OCI-LY7 (cell line): ENCODE data around the gene FRMPD4. TPM values are rescaled to one million over a fixed set of nuclear protein-coding genes. Genes with fewer than 3 reads are reported as not detected.

Source experiments
- BruUV-seq: library from RNA; stranded (reverse); fragments of 400-500 nt; replicated peaks from 2 replicates; lab custom pipeline; 2021; lab: Mats Ljungman, UMichigan
- CTCF ChIA-PET: fragments of 300-600 bp; sonication (Branson Sonifier 250); formaldehyde crosslinking; loops from one replicate; lab custom pipeline; 2022; ENCODE audit warnings: antibody characterized with exemption; ENCODE audit not compliant: unreplicated experiment; lab: Charles Lee
- POLR2A ChIA-PET: fragments of 300-600 bp; sonication (Branson Sonifier 250); formaldehyde crosslinking; loops from one replicate; lab custom pipeline; 2022; ENCODE audit warnings: antibody characterized with exemption; lab: Charles Lee
- DNase-seq: peaks from one replicate; pipeline ENCODE4 v3.0.0-alpha.2; 2015; ENCODE audit warnings: low spot score
- H2AFZ ChIP-seq: fragments of 200-600 bp; sonication (generic), shearing (Covaris generic); 2 replicates; pipeline ENCODE4 v1.6.1; 2014; ENCODE audit warnings: mild to moderate bottlenecking, antibody characterized with exemption, low read length, moderate library complexity
- H3K27ac ChIP-seq: fragments of 200-600 bp; sonication (generic); 2 replicates; pipeline ENCODE4 v1.5.1; 2014; ENCODE audit warnings: mixed run types, low read depth, mild to moderate bottlenecking, moderate library complexity, low read length, inconsistent platforms; ENCODE audit not compliant: poor library complexity, severe bottlenecking
- H3K36me3 ChIP-seq: fragments of 200-600 bp; sonication (generic); 2 replicates; pipeline ENCODE4 v1.6.1; 2014; ENCODE audit warnings: mild to moderate bottlenecking, antibody characterized with exemption, low read length, moderate library complexity, mixed read lengths; ENCODE audit not compliant: insufficient read depth
- H3K4me1 ChIP-seq: fragments of 200-600 bp; sonication (generic); 2 replicates; pipeline ENCODE4 v1.5.1; 2014; ENCODE audit warnings: mild to moderate bottlenecking, low read length; ENCODE audit not compliant: insufficient read depth, poor library complexity, severe bottlenecking
- H3K4me2 ChIP-seq: fragments of 200-600 bp; sonication (generic); 2 replicates; pipeline ENCODE4 v1.6.1; 2014; ENCODE audit warnings: mild to moderate bottlenecking, low read length
- H3K4me3 ChIP-seq: fragments of 200-600 bp; sonication (generic); 2 replicates; pipeline ENCODE4 v1.5.1; 2014; ENCODE audit warnings: mild to moderate bottlenecking, low read depth, low read length; ENCODE audit not compliant: poor library complexity, severe bottlenecking
- H3K79me2 ChIP-seq: fragments of 200-600 bp; sonication (generic); 2 replicates; pipeline ENCODE4 v1.6.1; 2016; ENCODE audit warnings: low read depth, mild to moderate bottlenecking, low read length, moderate library complexity, mixed read lengths; ENCODE audit not compliant: insufficient read depth
- H3K9me2 ChIP-seq: fragments of 200-600 bp; sonication (generic); 2 replicates; pipeline ENCODE4 v1.6.1; 2016; ENCODE audit warnings: mild to moderate bottlenecking, low read length, mixed read lengths; ENCODE audit not compliant: insufficient read depth
- H3K9me3 ChIP-seq: fragments of 200-600 bp; sonication (generic); 2 replicates; pipeline ENCODE4 v1.6.1; 2014; ENCODE audit warnings: mild to moderate bottlenecking, mixed run types, low read length, mixed read lengths
- H4K20me1 ChIP-seq: fragments of 200-600 bp; sonication (generic); 2 replicates; pipeline ENCODE4 v1.6.1; 2014; ENCODE audit warnings: mild to moderate bottlenecking, antibody characterized with exemption, low read length, moderate library complexity, mixed read lengths; ENCODE audit not compliant: insufficient read depth
- EZH2phosphoT487 ChIP-seq: fragments of 200-600 bp; sonication (generic); IDR thresholded peaks from 2 replicates; pipeline ENCODE4 v1.6.1; 2018; ENCODE audit warnings: low read depth, borderline replicate concordance, mild to moderate bottlenecking, mixed run types, antibody characterized with exemption, low read length, moderate library complexity, mixed read lengths
- intact Hi-C: fragments of 100-400 bp; cut with micrococcal nuclease; formaldehyde crosslinking; loops from one replicate; pipeline ENCODE4 v1.10.0; 2022; ENCODE audit not compliant: unreplicated experiment
- total RNA-seq, 2 experiments: library from RNA; depleted of rRNA in 1 of 2; stranded (reverse); fragments of >200 nt in 1 of 2; shearing (Covaris generic) in 1 of 2; gene quantifications; 2 replicates each; pipeline ENCODE4 v1.2.3, GENCODE V29; 2014 to 2022
- TF ChIP-seq, protein P1 (sequence below): fragments of 200-600 bp; sonication (generic); conservative IDR thresholded peaks from 2 replicates; pipeline ENCODE4 v1.5.1; 2014; ENCODE audit warnings: mild to moderate bottlenecking, antibody characterized with exemption, low read length, moderate library complexity, mixed read lengths

Gene FRMPD4
- total RNA-seq, 2 experiments from 2014 or later = not detected

DNA sequence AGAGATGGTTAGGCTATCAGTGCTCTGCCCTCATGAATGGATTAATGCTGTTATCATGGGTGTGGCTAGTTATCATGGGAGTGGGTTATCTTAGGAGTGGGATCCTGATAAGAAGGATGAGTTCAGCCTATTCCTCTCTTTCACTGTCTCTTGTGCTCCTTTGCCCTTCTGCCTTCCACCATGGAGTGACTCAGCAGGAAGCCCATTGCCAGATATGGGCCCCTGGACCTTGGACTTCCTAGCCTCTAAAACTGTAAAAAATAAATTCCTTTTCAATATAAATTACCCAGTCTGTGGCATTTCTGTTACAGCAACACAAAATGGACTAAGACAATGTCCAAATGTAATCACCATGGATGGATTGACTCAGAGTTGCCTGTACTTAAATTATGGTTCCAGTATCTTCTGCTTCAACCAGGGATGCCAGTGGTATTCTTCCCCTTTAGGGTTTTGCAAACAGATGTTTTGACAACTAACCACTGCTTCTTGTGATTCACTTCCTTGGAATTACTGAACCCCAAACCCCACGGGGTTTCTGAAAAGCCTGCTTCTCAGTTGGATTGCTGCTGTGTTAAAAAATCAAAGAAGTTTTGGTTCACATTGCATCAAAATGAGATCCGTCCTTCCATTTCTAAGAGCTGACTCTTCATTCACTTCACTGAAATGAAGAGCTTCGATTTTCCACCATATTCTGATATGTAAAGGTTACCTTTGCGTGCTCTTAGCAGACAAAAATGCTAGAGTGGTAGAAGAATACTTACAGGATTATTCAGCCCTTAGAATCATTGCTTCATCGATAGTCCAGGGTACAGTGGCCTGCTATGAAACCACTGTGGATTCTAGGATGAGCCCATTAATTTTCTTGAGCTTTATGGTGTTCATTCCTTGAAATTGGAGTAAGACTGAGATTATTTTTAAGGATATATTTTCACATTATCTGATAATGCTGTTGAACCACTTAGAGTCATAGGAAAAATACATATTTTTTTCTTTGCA is 107.7 kb downstream of the FRMPD4 start:
- Histone ChIP-seq H3K79me2 (no peaks in the 10 kb centered on the region), H3K27ac (no peak overlapping the region), H2AFZ (no peak overlapping the region), H3K9me2 (no peaks in the 10 kb centered on the region), H4K20me1 (no peaks in the 10 kb centered on the region), H3K4me2 (no peak overlapping the region), H3K9me3 (no peaks in the 10 kb centered on the region), H3K4me1 (no peaks in the 10 kb centered on the region), H3K4me3 (no peak overlapping the region), H3K36me3 (no peaks in the 10 kb centered on the region)
- TF ChIP-seq, protein P1, sequence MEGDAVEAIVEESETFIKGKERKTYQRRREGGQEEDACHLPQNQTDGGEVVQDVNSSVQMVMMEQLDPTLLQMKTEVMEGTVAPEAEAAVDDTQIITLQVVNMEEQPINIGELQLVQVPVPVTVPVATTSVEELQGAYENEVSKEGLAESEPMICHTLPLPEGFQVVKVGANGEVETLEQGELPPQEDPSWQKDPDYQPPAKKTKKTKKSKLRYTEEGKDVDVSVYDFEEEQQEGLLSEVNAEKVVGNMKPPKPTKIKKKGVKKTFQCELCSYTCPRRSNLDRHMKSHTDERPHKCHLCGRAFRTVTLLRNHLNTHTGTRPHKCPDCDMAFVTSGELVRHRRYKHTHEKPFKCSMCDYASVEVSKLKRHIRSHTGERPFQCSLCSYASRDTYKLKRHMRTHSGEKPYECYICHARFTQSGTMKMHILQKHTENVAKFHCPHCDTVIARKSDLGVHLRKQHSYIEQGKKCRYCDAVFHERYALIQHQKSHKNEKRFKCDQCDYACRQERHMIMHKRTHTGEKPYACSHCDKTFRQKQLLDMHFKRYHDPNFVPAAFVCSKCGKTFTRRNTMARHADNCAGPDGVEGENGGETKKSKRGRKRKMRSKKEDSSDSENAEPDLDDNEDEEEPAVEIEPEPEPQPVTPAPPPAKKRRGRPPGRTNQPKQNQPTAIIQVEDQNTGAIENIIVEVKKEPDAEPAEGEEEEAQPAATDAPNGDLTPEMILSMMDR = no peak
- no peak for TF ChIP-seq EZH2phosphoT487
- intact Hi-C loops = no loop called here
- BruUV-seq = no TSS peak
- POLR2A ChIA-PET = no interaction called here
- DNase-seq = no peak
- CTCF ChIA-PET = no interaction called here

DNA sequence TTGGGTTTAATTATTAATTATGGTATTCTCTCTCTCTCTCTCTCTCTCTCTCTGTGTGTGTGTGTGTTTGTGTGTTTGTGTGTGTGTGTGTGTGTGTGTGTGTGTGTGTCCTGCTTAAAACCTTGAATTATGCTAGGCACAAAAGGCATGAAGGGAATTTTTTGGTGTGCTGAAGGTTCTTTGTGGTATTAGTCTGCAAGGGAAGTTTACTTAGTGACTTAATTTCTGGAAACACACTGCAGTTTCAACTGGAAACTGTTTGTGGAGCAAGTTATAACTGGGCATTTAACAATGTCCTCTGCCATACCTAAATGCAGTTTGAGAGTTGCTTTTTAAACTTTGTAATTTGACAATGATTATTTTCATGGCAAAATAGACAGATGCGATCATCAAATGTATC is 111.7 kb downstream of the FRMPD4 start:
- CTCF ChIA-PET = no interaction called here
- no peaks in the 10 kb centered on the region for H4K20me1 ChIP-seq
- H3K9me2 ChIP-seq = no peaks in the 10 kb centered on the region
- intact Hi-C loops = no loop called here
- no peak overlapping the region for H3K27ac ChIP-seq
- H3K4me3 ChIP-seq = no peak overlapping the region
- DNase-seq = no peak
- POLR2A ChIA-PET = interaction anchor here (0.6 kb wide), 1 partner anchor 168 kb away, joined by 3 read pairs; no protein-coding TSS in a partner anchor
- no peaks in the 10 kb centered on the region for H3K4me1 ChIP-seq
- H3K36me3 ChIP-seq = no peaks in the 10 kb centered on the region
- H3K79me2 ChIP-seq = no peaks in the 10 kb centered on the region
- no TSS peak for BruUV-seq
- no peaks in the 10 kb centered on the region for H3K9me3 ChIP-seq
- H3K4me2 ChIP-seq = no peak overlapping the region
- TF ChIP-seq, protein P1 = no peak
- no peak for TF ChIP-seq EZH2phosphoT487
- H2AFZ ChIP-seq = no peak overlapping the region

DNA sequence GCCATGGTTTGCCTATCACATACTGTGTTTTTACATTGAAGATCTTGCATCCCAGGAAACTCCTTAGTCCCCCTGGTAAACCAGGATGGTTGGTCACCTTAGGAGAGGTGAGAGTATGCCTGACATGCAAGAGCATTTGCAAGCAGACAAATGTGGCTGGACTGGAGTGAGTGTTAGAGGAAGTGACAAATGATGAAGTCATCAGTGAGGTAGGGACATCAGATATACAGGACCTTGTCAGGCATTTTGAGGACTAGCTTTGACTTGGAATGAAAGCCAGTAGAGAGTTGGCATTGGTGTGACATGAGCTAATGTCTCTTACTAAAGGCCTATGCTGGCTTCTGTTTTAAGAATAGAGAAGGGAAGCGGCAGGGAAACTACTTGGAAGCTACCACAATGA is 124.9 kb downstream of the FRMPD4 start:
- TF ChIP-seq, protein P1 = no peak
- no peak for TF ChIP-seq EZH2phosphoT487
- Histone ChIP-seq H3K79me2 (no peaks in the 10 kb centered on the region), H3K36me3 (no peaks in the 10 kb centered on the region), H3K9me2 (no peaks in the 10 kb centered on the region), H3K27ac (no peak overlapping the region), H3K4me2 (no peak overlapping the region), H3K4me1 (no peaks in the 10 kb centered on the region), H4K20me1 (no peaks in the 10 kb centered on the region), H2AFZ (no peak overlapping the region), H3K9me3 (no peaks in the 10 kb centered on the region), H3K4me3 (no peak overlapping the region)
- intact Hi-C loops = no loop called here
- ChIA-PET POLR2A (no interaction called here), CTCF (no interaction called here)
- DNase-seq = no peak
- no TSS peak for BruUV-seq
